A549 (cell line): ENCODE measurements around the gene SLC39A11. TPM values are rescaled to one million over a fixed set of nuclear protein-coding genes. Genes with fewer than 3 reads are reported as not detected.
"Not testable (repeated sequence)": the region's sequence is repeated elsewhere in the genome, so short reads cannot be mapped to it uniquely, and the experiment has no call there.

Experiments
- ATAC-seq, 2 experiments: fragments of 200-7000 bp in 1 of 2; fragments of >200 bp in 1 of 2; cut with Nextera tagmentation in 1 of 2; cut with Tn5 transposase in 1 of 2; 3 replicates each; pipeline versions ENCODE4 v1.8.0 to v1.9.1; 2018 to 2020; ENCODE audit warnings: mild to moderate bottlenecking in 1 of 2, moderate library complexity in 1 of 2
- CTCF ChIA-PET: fragments of 300-600 bp; sonication (Branson Sonifier 250); formaldehyde crosslinking; extraction: SDS; loops from one replicate; lab custom pipeline; 2021; ENCODE audit warnings: antibody characterized with exemption, inconsistent platforms; lab: Yijun Ruan, JAX
- POLR2A ChIA-PET: fragments of 350-600 bp; formaldehyde crosslinking; extraction: SDS; loops from one replicate; lab custom pipeline; 2021; ENCODE audit warnings: antibody characterized with exemption, inconsistent platforms; lab: Yijun Ruan, JAX
- DNase-seq, 2 experiments: peaks; one replicate each; pipeline versions ENCODE4 v3.0.0 to v3.0.0-alpha.2; 2011 to 2016; ENCODE audit warnings: low read depth in 1 of 2, low spot score in 1 of 2
- FAIRE-seq: peaks from 2 replicates; lab custom pipeline; 2011; peaks lifted over from hg19 to GRCh38; lab: Jason Lieb, UNC
- H3K27ac ChIP-seq, 2 experiments: fragments of >200 bp; sonication (Bioruptor Twin); formaldehyde crosslinking; 3 replicates each; pipeline ENCODE4 v1.5.1; 2016 to 2017
- H3K4me1 ChIP-seq: fragments of >200 bp; sonication (Bioruptor Twin); formaldehyde crosslinking; 3 replicates; pipeline ENCODE4 v1.6.1; 2016
- H3K4me2 ChIP-seq: fragments of >200 bp; sonication (Bioruptor Twin); formaldehyde crosslinking; 3 replicates; pipeline ENCODE4 v1.6.1; 2016
- H3K4me3 ChIP-seq: fragments of >200 bp; sonication (Bioruptor Twin); formaldehyde crosslinking; 3 replicates; pipeline ENCODE4 v1.5.1; 2016
- H3K9me3 ChIP-seq: fragments of >200 bp; sonication (Bioruptor Twin); formaldehyde crosslinking; 3 replicates; pipeline ENCODE4 v1.6.1; 2016
- E2F6 ChIP-seq: IDR thresholded peaks from 2 replicates; pipeline ENCODE4 v1.6.1; 2012; ENCODE audit warnings: low read depth, borderline replicate concordance
- EP300 ChIP-seq, 2 experiments: fragments of >200 bp; sonication (Bioruptor Twin); formaldehyde crosslinking; IDR thresholded peaks; 2 replicates in 1 of 2; 3 replicates in 1 of 2; pipeline ENCODE4 v1.6.1; 2016 to 2017
- FOSL2 ChIP-seq, 2 experiments: fragments of 450-650 bp in 1 of 2; fragments of >200 bp in 1 of 2; sonication (Bioruptor Twin) in 1 of 2; formaldehyde crosslinking; IDR thresholded peaks; 2 replicates each; pipeline versions ENCODE4 v1.5.0 to v1.6.1; 2016 to 2020; ENCODE audit warnings: mild to moderate bottlenecking in 1 of 2, moderate library complexity in 1 of 2
- FOXS1 ChIP-seq: fragments of 250-450 bp; sonication (Bioruptor Pico); IDR thresholded peaks from 2 replicates; pipeline ENCODE4 v1.5.0; 2020; ENCODE audit warnings: mild to moderate bottlenecking, moderate library complexity
- HEYL ChIP-seq: fragments of 250-450 bp; sonication (Bioruptor Pico); IDR thresholded peaks from 2 replicates; pipeline ENCODE4 v1.8.0; 2021; ENCODE audit warnings: mild to moderate bottlenecking, moderate library complexity
- HOXA7 ChIP-seq: fragments of 250-450 bp; sonication (Bioruptor Pico); IDR thresholded peaks from 2 replicates; pipeline ENCODE4 v1.5.0; 2020; ENCODE audit warnings: mild to moderate bottlenecking, moderate library complexity
- HOXB5 ChIP-seq: fragments of 250-450 bp; sonication (Bioruptor Pico); IDR thresholded peaks from 2 replicates; pipeline ENCODE4 v1.5.0; 2020; ENCODE audit warnings: mild to moderate bottlenecking, moderate library complexity
- MAX ChIP-seq: IDR thresholded peaks from 2 replicates; pipeline ENCODE4 v1.6.1; 2012
- NPAS2 ChIP-seq: fragments of 250-450 bp; sonication (Bioruptor Pico); IDR thresholded peaks from 2 replicates; pipeline ENCODE4 v1.8.0; 2022; ENCODE audit warnings: mild to moderate bottlenecking, moderate library complexity, borderline replicate concordance
- PHF8 ChIP-seq: fragments of 200-600 bp; sonication (generic); IDR thresholded peaks from 2 replicates; pipeline ENCODE4 v1.6.1; 2016; ENCODE audit warnings: low read depth, mild to moderate bottlenecking, antibody characterized with exemption, moderate library complexity, borderline replicate concordance
- POLR2A ChIP-seq: IDR thresholded peaks from 2 replicates; pipeline ENCODE4 v1.6.1; 2012; ENCODE audit warnings: mild to moderate bottlenecking, low read length
- RNF2 ChIP-seq: fragments of 200-600 bp; sonication (generic); IDR thresholded peaks from 2 replicates; pipeline ENCODE4 v1.6.1; 2016; ENCODE audit warnings: low read depth, mild to moderate bottlenecking, antibody characterized with exemption, moderate library complexity, borderline replicate concordance
- TFCP2L1 ChIP-seq: fragments of 250-450 bp; sonication (Bioruptor Pico); IDR thresholded peaks from 2 replicates; pipeline ENCODE4 v1.5.0; 2021; ENCODE audit warnings: mild to moderate bottlenecking
- TP53 ChIP-seq: fragments of 250-450 bp; sonication (Bioruptor Pico); IDR thresholded peaks from 2 replicates; pipeline ENCODE4 v1.5.0; 2021; ENCODE audit warnings: mild to moderate bottlenecking, moderate library complexity
- WGBS: methylation state at CpG from one replicate; pipeline ENCODE4 v1.1.6; 2017; ENCODE audit errors: missing lambda C conversion rate; 5-methylcytosine and 5-hydroxymethylcytosine counted together
- polyA plus RNA-seq, 4 experiments: library from polyadenylated mRNA; depleted of rRNA in 3 of 4; stranded (reverse); fragments of >200 nt; fragmentation: RNase III in 1 of 4; extraction: RNeasy Plus Mini Kit Qiagen cat#74134 plus additional on column Dnase treatment in 1 of 4; gene quantifications; 2 replicates in 3 of 4; 3 replicates in 1 of 4; pipeline ENCODE4 v1.2.3, GENCODE V29; 2011 to 2017

SLC39A11 gene
- polyA plus RNA-seq, 2 of the 4 experiments (the other 2 are of a cell fraction) = 18.4 to 25.2 TPM

GRCh38 chr17:73060721-73061120, 31.8 kb downstream of the SLC39A11 start:
- peak; percentile 51 for FAIRE-seq
- WGBS = 95% methylated on average over 7 of the region's 7 CpGs
- TF ChIP-seq HOXA7 (CRISPR knock-in tag) = no peak
- ChIA-PET CTCF (interaction anchor here (0.7 to 1.0 kb wide), 2 partner anchors 62 to 335 kb away, joined by 3 read pairs; no protein-coding TSS in a partner anchor), POLR2A (no interaction called here)
- Histone ChIP-seq H3K4me3 (no peak overlapping the region), H3K9me3 (no peaks in the 10 kb centered on the region), H3K4me1 (peaks cover 11% of the 10 kb centered on the region; the same call in 2 of the 3 replicates), H3K4me2 (no peak overlapping the region), H3K27ac (no peak overlapping the region)
- no peak for ATAC-seq
- no peak for DNase-seq

GRCh38 chr17:73059713-73060112, 32.8 kb downstream of the SLC39A11 start:
- peaks cover 11% of the 10 kb centered on the region; the same call in 2 of the 3 replicates for H3K4me1 ChIP-seq
- POLR2A ChIA-PET; ATAC-seq; H3K4me3 ChIP-seq; H3K27ac ChIP-seq; H3K9me3 ChIP-seq; H3K4me2 ChIP-seq; FAIRE-seq; TF ChIP-seq FOSL2 (IDR thresholded peaks at IDR 0.05): not testable (repeated sequence)
- peak; percentile 77 for TF ChIP-seq FOSL2 (CRISPR knock-in tag; IDR thresholded peaks at IDR 0.05)
- 35% methylated on average over 4 of the region's 4 CpGs for WGBS
- peak in 1 of 2 experiments; percentile 23 for DNase-seq
- CTCF ChIA-PET = interaction anchor here (0.6 to 1.1 kb wide), 5 partner anchors 13 to 699 kb away, joined by 3 to 4 read pairs (median 3); no protein-coding TSS in a partner anchor

DNA sequence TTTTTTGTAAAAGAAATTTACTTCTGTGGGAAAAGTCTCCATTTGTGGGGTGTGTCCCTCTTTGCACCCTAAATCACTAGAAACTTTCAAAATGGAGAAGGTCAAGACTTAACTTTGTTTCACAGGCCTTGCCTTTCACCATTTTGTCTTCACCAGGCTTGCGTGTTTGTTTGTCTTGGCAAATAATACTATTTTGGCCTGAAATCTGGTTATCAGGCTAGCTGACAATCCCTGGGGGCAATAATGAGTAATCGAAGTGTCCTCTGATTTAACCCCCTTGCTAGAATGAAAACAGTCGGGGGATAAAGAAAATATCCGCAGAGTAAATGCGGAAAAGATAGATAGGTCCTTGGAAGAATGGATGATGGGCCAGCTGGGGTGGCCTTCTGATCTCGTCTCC, 34.5 kb downstream of the SLC39A11 start:
- CTCF ChIA-PET = interaction anchor here (1.0 kb wide), 1 partner anchor 330 kb away, joined by 3 read pairs; no protein-coding TSS in a partner anchor
- Histone ChIP-seq H3K27ac (no peak overlapping the region), H3K9me3 (no peaks in the 10 kb centered on the region), H3K4me3 (no peak overlapping the region), H3K4me1 (peaks cover 11% of the 10 kb centered on the region; the same call in 2 of the 3 replicates), H3K4me2 (no peak overlapping the region)
- POLR2A ChIA-PET = no interaction called here
- no peak for DNase-seq
- no peak for TF ChIP-seq PHF8
- no peak for TF ChIP-seq MAX
- no peak for TF ChIP-seq FOXS1 (CRISPR knock-in tag)
- TF ChIP-seq E2F6 = no peak
- no peak for TF ChIP-seq HEYL
- TF ChIP-seq POLR2A = no peak
- no peak for TF ChIP-seq RNF2
- TF ChIP-seq TP53 (CRISPR knock-in tag) = no peak
- no peak for TF ChIP-seq TFCP2L1 (CRISPR knock-in tag)
- no peak for TF ChIP-seq HOXA7 (CRISPR knock-in tag)
- TF ChIP-seq, all 56 proteins: peak for 0
- 76% methylated on average over 6 of the region's 6 CpGs for WGBS
- FAIRE-seq = no peak
- no peak for ATAC-seq

DNA sequence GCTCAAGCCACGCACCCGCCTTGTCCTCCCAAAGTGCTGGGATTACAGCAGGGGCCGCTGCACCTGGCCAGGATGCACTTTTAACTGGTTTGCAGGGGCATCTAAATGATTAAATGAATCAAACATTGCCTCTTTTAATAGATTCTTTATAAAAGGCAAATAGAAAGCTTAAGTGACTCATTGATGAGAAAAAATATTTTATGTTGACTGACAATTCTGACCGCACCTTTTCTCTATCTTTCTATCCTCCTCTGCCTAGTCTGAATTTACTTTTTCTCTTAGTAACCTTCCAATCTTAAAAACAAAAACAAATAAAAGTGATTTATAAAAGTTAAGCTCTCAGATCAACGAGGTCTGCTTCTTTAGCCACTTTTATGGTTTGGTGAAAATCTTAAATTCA, 35.3 kb downstream of the SLC39A11 start:
- no peak for ATAC-seq
- TF ChIP-seq HOXB5 = no peak
- CTCF ChIA-PET = interaction anchor here (0.6 to 1.3 kb wide), 3 partner anchors 71 to 600 kb away, joined by 3 read pairs; no protein-coding TSS in a partner anchor

DNA sequence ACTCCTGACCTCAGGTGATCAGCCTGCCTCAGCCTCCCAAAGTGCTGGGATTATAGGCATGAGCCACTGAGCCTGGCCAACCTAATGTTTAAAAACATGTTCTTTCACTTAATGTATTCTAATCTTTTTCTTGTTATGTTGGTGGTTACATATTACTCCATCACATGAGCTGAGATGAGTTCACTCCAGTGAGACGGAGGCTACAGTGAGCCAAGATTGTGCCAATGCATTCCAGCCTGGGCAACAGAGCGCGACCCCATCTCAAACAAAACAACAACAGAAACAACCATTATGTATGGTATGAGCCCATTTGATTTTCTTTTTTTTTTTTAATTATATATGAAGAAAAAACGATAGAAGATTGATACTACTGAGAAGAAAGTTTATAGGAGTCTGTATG, 39.6 kb downstream of the SLC39A11 start:
- H3K9me3 ChIP-seq = no peaks in the 10 kb centered on the region
- DNase-seq (no peak), ATAC-seq (no peak), FAIRE-seq (no peak)
- POLR2A ChIA-PET = no interaction called here
- 91% methylated on average over 4 of the region's 4 CpGs for WGBS
- H3K4me3 ChIP-seq = no peak overlapping the region
- H3K4me2 ChIP-seq = no peak overlapping the region
- H3K4me1 ChIP-seq = peaks cover under 1% of the 10 kb centered on the region; the same call in 1 of the 3 replicates
- no peak overlapping the region for H3K27ac ChIP-seq
- TF ChIP-seq EP300 (IDR thresholded peaks at IDR 0.05) = no peak
- no peak for TF ChIP-seq NPAS2
- TF ChIP-seq FOSL2 (IDR thresholded peaks at IDR 0.05) = no peak
- TF ChIP-seq FOSL2 (CRISPR knock-in tag; IDR thresholded peaks at IDR 0.05) = no peak
- CTCF ChIA-PET = interaction anchor here (1.5 kb wide), 1 partner anchor 10 kb away, joined by 5 read pairs; no protein-coding TSS in a partner anchor

More for the DNA sequence above, 35.3 kb downstream of the SLC39A11 start:
- H3K9me3 ChIP-seq = no peaks in the 10 kb centered on the region
- peaks cover 11% of the 10 kb centered on the region; the same call in 2 of the 3 replicates for H3K4me1 ChIP-seq
- 88% methylated on average over 5 of the region's 5 CpGs for WGBS
- no peak overlapping the region for H3K27ac ChIP-seq
- no peak for DNase-seq
- POLR2A ChIA-PET = no interaction called here
- H3K4me3 ChIP-seq = no peak overlapping the region
- H3K4me2 ChIP-seq = no peak overlapping the region
- no peak for FAIRE-seq
